Kidney (tissue), 14 donors: Measurements from ENCODE around the gene ZNF622. TPM values are rescaled to one million over a fixed set of nuclear protein-coding genes. Genes with fewer than 3 reads are reported as not detected.
A peak's percentile ranks its signal among the peaks of the same experiment; 100 is the strongest.

ENCODE experiments used
- DNase-seq, 5 donors: peaks; one replicate each; pipeline ENCODE4 v3.0.0-alpha.2; 2013 to 2020
- FAIRE-seq: peaks from 2 replicates; lab custom pipeline; 2012; peaks lifted over from hg19 to GRCh38; lab: Jason Lieb, UNC
- H3K27ac ChIP-seq, 2 donors: one replicate each; pipeline ENCODE4 v1.7.0; 2013; ENCODE audit warnings: low read depth in 2 of 2, low read length in 2 of 2, inconsistent platforms in 1 of 2
- H3K27me3 ChIP-seq: one replicate; pipeline ENCODE4 v1.7.1; 2013; ENCODE audit warnings: low read length, inconsistent platforms; ENCODE audit not compliant: control insufficient read depth, insufficient read depth
- H3K36me3 ChIP-seq, 3 donors: one replicate each; pipeline versions ENCODE4 v1.7.0 to v1.7.1; 2013; ENCODE audit warnings: low read length in 3 of 3, control low read depth in 1 of 3, inconsistent platforms in 1 of 3; ENCODE audit not compliant: insufficient read depth in 3 of 3, control insufficient read depth in 2 of 3
- H3K4me1 ChIP-seq, 3 donors: one replicate each; pipeline versions ENCODE4 v1.7.0 to v1.7.1; 2013; ENCODE audit warnings: low read length in 3 of 3, inconsistent platforms in 1 of 3, low read depth in 1 of 3; ENCODE audit not compliant: control insufficient read depth in 2 of 3, insufficient read depth in 2 of 3
- H3K4me3 ChIP-seq, 3 donors: one replicate each; pipeline versions ENCODE4 v1.7.0 to v1.8.1; 2013; ENCODE audit warnings: low read length in 3 of 3, control low read depth in 1 of 3, inconsistent platforms in 1 of 3
- H3K9ac ChIP-seq, 3 donors: one replicate each; pipeline versions ENCODE4 v1.7.0 to v1.7.1; 2013; ENCODE audit warnings: low read length in 3 of 3, control low read depth in 1 of 3, inconsistent platforms in 1 of 3
- H3K9me3 ChIP-seq, 3 donors: one replicate each; pipeline versions ENCODE4 v1.7.0 to v1.7.1; 2013; ENCODE audit warnings: low read length in 3 of 3, control low read depth in 1 of 3, inconsistent platforms in 1 of 3; ENCODE audit not compliant: control insufficient read depth in 2 of 3, insufficient read depth in 1 of 3
- intact Hi-C: fragments of 100-400 bp; cut with DNase I; formaldehyde crosslinking; loops from one replicate; pipeline ENCODE4 v1.11.1; 2022
- polyA plus RNA-seq: library from polyadenylated mRNA; stranded (reverse); fragments of 350-450 nt; fragmentation: Illumina TruSeq; extraction: RNeasy Lipid Tissue Mini Kit (QIAGEN cat#74804); gene quantifications from one replicate; pipeline ENCODE4 v1.2.3, GENCODE V29; 2014; ENCODE audit warnings: low read depth, low replicate concordance; ENCODE audit not compliant: insufficient read depth
- total RNA-seq: library from RNA; stranded (reverse); fragmentation: NEBNext Ultra II Directional; extraction: Animal tissue kit (Norgen Biotek cat#: 25700); gene quantifications from one replicate; pipeline ENCODE4 v1.2.1, GENCODE V29; 2021
- TF ChIP-seq, protein P1 (sequence below): IDR thresholded peaks from 3 replicates; pipeline ENCODE4 v1.5.1; 2012; ENCODE audit warnings: mild to moderate bottlenecking, moderate library complexity, borderline replicate concordance; ENCODE audit not compliant: insufficient read depth; ENCODE audit errors: extremely low read depth
- donor health status: control.
- donor health status: control.
- donor health status: control.
- donor health status: control.
- donor health status: control.
- donor health status: DM: yes; HTN: yes; CAD: no.
- donor health status: Normal renal cell carcinoma (clear cell type).

The ZNF622 gene
- total and polyA plus RNA-seq, 2 donors from 2014 or later, result 26.0 to 30.2 TPM

GRCh38 chr5:16508730-16509531 lies 43.3 kb upstream of the ZNF622 start:
- no peaks in the 10 kb centered on the region for H3K36me3 ChIP-seq
- H3K27me3 ChIP-seq, result no peaks in the 10 kb centered on the region
- H3K9me3 ChIP-seq, result no peaks in the 10 kb centered on the region
- TF ChIP-seq, protein P1, sequence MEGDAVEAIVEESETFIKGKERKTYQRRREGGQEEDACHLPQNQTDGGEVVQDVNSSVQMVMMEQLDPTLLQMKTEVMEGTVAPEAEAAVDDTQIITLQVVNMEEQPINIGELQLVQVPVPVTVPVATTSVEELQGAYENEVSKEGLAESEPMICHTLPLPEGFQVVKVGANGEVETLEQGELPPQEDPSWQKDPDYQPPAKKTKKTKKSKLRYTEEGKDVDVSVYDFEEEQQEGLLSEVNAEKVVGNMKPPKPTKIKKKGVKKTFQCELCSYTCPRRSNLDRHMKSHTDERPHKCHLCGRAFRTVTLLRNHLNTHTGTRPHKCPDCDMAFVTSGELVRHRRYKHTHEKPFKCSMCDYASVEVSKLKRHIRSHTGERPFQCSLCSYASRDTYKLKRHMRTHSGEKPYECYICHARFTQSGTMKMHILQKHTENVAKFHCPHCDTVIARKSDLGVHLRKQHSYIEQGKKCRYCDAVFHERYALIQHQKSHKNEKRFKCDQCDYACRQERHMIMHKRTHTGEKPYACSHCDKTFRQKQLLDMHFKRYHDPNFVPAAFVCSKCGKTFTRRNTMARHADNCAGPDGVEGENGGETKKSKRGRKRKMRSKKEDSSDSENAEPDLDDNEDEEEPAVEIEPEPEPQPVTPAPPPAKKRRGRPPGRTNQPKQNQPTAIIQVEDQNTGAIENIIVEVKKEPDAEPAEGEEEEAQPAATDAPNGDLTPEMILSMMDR, result no peak
- DNase-seq (peak; percentile 52 to 83 (median 52)), FAIRE-seq (peak; percentile 15)
- peak overlapping the region in 2 of 3 donors; percentile 72 to 83 for H3K4me3 ChIP-seq
- intact Hi-C loops, result no loop called here
- H3K9ac ChIP-seq, result peak overlapping the region in 2 of 3 donors; percentile 74 to 94
- peaks cover 0 to 5% (median 4%) of the 10 kb centered on the region in 3 donors for H3K4me1 ChIP-seq
- peak overlapping the region; percentile 89 to 94 for H3K27ac ChIP-seq

DNA sequence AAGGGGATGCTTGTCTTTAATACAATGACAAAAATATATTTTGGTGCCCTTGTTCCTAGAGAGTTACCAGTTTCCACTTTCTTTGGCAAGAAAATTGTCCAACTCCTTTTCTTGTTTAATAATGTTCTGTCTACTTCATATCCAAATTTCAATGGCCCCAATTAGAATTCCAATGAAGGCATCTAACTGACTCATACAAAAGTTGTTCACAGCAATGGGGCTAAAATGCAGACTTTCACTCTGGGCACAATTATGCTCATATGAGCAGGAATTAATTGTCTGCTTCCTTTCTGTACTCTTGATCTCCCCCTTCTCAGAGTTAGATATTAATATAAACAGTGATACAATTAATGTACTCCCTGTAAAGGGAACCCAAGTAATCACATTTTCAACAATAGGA lies 42.1 kb upstream of the ZNF622 start:
- Histone ChIP-seq H3K27ac (peak overlapping the region; percentile 89 to 94), H3K36me3 (no peaks in the 10 kb centered on the region), H3K27me3 (no peaks in the 10 kb centered on the region), H3K9ac (peak overlapping the region in 1 of 3 donors; percentile 94), H3K4me1 (peaks cover 0 to 4% (median 0%) of the 10 kb centered on the region in 3 donors), H3K9me3 (no peaks in the 10 kb centered on the region), H3K4me3 (peak overlapping the region in 2 of 3 donors; percentile 72 to 83)
- intact Hi-C loops, result no loop called here
- FAIRE-seq (no peak), DNase-seq (no peak)
- TF ChIP-seq, protein P1, result no peak

DNA sequence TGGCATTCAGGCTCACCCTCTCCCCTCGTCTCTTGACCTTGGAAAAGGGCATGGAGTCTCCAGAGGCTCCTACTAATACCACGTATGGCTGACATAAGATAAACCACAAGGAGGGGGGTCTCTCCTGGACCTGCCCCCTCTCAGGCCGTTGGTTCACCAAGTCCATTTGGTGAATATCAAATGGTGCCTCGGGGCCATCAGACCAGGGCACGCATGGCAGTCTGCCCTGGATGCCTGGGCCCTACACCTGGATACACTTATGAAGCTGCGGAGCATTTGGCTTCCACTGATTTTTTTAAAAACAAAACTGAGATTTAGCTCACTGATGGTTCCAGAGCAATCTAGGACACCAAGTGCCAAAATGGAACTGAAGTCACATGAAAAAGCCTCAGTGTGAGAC lies 40.3 kb upstream of the ZNF622 start:
- intact Hi-C loops, result no loop called here

More for the DNA sequence above, 40.3 kb upstream of the ZNF622 start:
- Histone ChIP-seq H3K4me1 (peaks cover 0 to 4% (median 0%) of the 10 kb centered on the region in 3 donors), H3K27ac (peak overlapping the region; percentile 53 to 56), H3K9ac (peak overlapping the region in 1 of 3 donors; percentile 94), H3K36me3 (no peaks in the 10 kb centered on the region), H3K4me3 (peak overlapping the region in 2 of 3 donors; percentile 72 to 83), H3K9me3 (no peaks in the 10 kb centered on the region), H3K27me3 (no peaks in the 10 kb centered on the region)
- DNase-seq (no peak), FAIRE-seq (no peak)
- TF ChIP-seq, protein P1, result no peak
